ENCODE results near the gene KIF3A.

The KIF3A gene

DNA sequence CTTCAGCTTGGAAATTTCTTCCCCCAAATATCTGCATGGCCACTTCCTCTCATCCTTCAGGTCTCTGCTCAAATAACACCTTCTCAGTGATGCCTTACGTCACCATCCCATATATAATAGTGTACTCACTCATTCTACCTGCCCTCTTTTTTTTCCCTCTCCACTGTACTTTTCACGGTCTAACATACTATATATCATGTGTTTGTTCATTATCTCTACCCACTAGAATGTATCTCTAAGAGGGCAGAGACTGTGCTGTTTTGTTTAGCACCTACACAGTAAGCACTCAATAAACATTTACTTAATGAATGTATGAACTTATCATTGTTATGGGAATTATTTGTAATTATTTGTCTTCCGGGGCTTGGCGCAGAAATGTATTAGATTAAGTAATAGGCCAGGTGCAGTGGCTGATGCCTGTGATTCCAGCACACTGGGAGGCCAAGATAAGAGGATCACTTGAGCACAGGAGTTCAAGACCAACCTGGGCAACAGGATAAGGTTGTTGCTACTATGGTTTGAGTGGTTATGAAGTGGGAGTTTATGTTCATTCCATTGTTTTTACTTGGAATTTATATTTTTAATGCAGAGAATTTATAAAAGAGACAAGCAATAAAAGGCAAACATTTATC lies 85.4 kb downstream of the KIF3A start:
- no peak for ATAC-seq
- TF ChIP-seq PPARA (CRISPR knock-in tag; IDR thresholded peaks at IDR 0.05; ENCODE audit: borderline replicate concordance): no peak
- no peak for TF ChIP-seq ISL1 (CRISPR knock-in tag; IDR thresholded peaks at IDR 0.05)
- no peak for TF ChIP-seq ZNF8 (CRISPR knock-in tag; IDR thresholded peaks at IDR 0.05)
- no peak for TF ChIP-seq SNAI2 (CRISPR knock-in tag; IDR thresholded peaks at IDR 0.05)
- no peak for TF ChIP-seq ZNF70 (CRISPR knock-in tag; IDR thresholded peaks at IDR 0.05)
- no peak for TF ChIP-seq OSR1 (CRISPR knock-in tag; IDR thresholded peaks at IDR 0.05)
- TF ChIP-seq TCF4 (CRISPR knock-in tag; IDR thresholded peaks at IDR 0.05; ENCODE audit: borderline replicate concordance): no peak
- no peak for TF ChIP-seq ARNTL (CRISPR knock-in tag; IDR thresholded peaks at IDR 0.05; ENCODE audit: borderline replicate concordance, low read depth)
- TF ChIP-seq ZFP30 (CRISPR knock-in tag; IDR thresholded peaks at IDR 0.05): no peak
- no peak for TF ChIP-seq ZFP3 (CRISPR knock-in tag; IDR thresholded peaks at IDR 0.05)
- TF ChIP-seq ZC3H10 (CRISPR knock-in tag; IDR thresholded peaks at IDR 0.05): no peak
- TF ChIP-seq, protein P1, sequence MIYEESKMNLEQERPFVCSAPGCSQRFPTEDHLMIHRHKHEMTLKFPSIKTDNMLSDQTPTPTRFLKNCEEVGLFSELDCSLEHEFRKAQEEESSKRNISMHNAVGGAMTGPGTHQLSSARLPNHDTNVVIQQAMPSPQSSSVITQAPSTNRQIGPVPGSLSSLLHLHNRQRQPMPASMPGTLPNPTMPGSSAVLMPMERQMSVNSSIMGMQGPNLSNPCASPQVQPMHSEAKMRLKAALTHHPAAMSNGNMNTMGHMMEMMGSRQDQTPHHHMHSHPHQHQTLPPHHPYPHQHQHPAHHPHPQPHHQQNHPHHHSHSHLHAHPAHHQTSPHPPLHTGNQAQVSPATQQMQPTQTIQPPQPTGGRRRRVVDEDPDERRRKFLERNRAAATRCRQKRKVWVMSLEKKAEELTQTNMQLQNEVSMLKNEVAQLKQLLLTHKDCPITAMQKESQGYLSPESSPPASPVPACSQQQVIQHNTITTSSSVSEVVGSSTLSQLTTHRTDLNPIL (CRISPR knock-in tag; IDR thresholded peaks at IDR 0.05; ENCODE audit: low read depth): no peak
- no peak for TF ChIP-seq ZNF565 (CRISPR knock-in tag; conservative IDR thresholded peaks at IDR 0.05; ENCODE audit: low read depth)
- no peak for TF ChIP-seq CSDC2 (CRISPR knock-in tag; IDR thresholded peaks at IDR 0.05)
- no peak for TF ChIP-seq RARB (CRISPR knock-in tag; IDR thresholded peaks at IDR 0.05)
- TF ChIP-seq, protein P2, sequence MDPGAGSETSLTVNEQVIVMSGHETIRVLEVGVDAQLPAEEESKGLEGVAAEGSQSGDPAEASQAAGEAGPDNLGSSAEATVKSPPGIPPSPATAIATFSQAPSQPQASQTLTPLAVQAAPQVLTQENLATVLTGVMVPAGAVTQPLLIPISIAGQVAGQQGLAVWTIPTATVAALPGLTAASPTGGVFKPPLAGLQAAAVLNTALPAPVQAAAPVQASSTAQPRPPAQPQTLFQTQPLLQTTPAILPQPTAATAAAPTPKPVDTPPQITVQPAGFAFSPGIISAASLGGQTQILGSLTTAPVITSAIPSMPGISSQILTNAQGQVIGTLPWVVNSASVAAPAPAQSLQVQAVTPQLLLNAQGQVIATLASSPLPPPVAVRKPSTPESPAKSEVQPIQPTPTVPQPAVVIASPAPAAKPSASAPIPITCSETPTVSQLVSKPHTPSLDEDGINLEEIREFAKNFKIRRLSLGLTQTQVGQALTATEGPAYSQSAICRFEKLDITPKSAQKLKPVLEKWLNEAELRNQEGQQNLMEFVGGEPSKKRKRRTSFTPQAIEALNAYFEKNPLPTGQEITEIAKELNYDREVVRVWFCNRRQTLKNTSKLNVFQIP (CRISPR knock-in tag; IDR thresholded peaks at IDR 0.05; ENCODE audit: borderline replicate concordance, low read depth): no peak
- TF ChIP-seq ESRRG (CRISPR knock-in tag; IDR thresholded peaks at IDR 0.05): no peak
- TF ChIP-seq, protein P3, sequence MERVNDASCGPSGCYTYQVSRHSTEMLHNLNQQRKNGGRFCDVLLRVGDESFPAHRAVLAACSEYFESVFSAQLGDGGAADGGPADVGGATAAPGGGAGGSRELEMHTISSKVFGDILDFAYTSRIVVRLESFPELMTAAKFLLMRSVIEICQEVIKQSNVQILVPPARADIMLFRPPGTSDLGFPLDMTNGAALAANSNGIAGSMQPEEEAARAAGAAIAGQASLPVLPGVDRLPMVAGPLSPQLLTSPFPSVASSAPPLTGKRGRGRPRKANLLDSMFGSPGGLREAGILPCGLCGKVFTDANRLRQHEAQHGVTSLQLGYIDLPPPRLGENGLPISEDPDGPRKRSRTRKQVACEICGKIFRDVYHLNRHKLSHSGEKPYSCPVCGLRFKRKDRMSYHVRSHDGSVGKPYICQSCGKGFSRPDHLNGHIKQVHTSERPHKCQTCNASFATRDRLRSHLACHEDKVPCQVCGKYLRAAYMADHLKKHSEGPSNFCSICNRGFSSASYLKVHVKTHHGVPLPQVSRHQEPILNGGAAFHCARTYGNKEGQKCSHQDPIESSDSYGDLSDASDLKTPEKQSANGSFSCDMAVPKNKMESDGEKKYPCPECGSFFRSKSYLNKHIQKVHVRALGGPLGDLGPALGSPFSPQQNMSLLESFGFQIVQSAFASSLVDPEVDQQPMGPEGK (CRISPR knock-in tag; IDR thresholded peaks at IDR 0.05; ENCODE audit: borderline replicate concordance): no peak

DNA sequence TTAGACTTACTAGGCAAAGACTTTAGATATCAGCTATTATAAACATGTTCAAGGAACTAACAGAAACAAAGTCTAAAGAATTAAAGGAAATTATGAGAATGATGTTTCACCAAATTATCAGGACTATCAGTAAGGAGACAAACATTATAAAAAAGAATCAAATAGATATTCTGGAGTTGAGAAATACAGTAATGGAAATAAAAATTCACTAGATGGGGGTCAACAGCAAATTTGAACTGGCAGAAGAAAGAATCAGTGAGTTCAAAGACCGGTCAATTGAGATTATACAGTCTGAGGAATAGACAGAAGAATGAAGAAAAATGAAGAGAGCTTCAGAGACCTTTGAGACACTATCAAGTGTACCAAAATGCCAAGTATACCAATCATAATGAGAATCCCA lies 89.0 kb downstream of the KIF3A start:
- ATAC-seq: no peak
- TF ChIP-seq, protein P2 (CRISPR knock-in tag; IDR thresholded peaks at IDR 0.05; ENCODE audit: borderline replicate concordance, low read depth): no peak
- TF ChIP-seq ZNF565 (CRISPR knock-in tag; conservative IDR thresholded peaks at IDR 0.05; ENCODE audit: low read depth) (no peak), GLIS3 (CRISPR knock-in tag; IDR thresholded peaks at IDR 0.05) (no peak), RARB (CRISPR knock-in tag; IDR thresholded peaks at IDR 0.05) (no peak), ISL1 (CRISPR knock-in tag; IDR thresholded peaks at IDR 0.05) (no peak), TOX (CRISPR knock-in tag; IDR thresholded peaks at IDR 0.05; ENCODE audit: borderline replicate concordance) (no peak)
- TF ChIP-seq, protein P1 (CRISPR knock-in tag; IDR thresholded peaks at IDR 0.05; ENCODE audit: low read depth): no peak
- TF ChIP-seq, protein P3 (CRISPR knock-in tag; IDR thresholded peaks at IDR 0.05; ENCODE audit: borderline replicate concordance): no peak

DNA sequence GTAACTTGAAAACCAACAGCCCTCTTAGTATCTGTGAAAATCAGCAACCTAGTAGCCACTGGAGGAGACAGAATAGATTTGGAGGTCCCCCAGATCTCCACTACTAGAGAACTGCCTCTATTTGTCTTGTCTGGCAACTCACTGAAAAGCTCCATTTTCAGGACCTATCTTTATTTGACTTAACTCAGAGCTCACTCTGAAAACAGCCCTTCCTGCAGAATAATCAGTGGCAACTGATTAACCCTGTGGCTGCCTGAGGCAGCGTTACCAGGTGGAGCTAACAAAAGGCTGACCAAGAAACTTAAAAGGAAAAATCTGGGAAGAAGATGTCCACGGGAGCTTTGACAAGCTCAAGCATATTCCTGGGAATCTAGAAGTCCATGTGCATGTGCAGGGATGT lies 89.9 kb downstream of the KIF3A start:
- no peak for ATAC-seq
- TF ChIP-seq RARB (CRISPR knock-in tag; IDR thresholded peaks at IDR 0.05): no peak
- TF ChIP-seq TCF4 (CRISPR knock-in tag; IDR thresholded peaks at IDR 0.05; ENCODE audit: borderline replicate concordance): no peak
- TF ChIP-seq ISL1 (CRISPR knock-in tag; IDR thresholded peaks at IDR 0.05): no peak
- no peak for TF ChIP-seq GLIS3 (CRISPR knock-in tag; IDR thresholded peaks at IDR 0.05)
- no peak for TF ChIP-seq CSDC2 (CRISPR knock-in tag; IDR thresholded peaks at IDR 0.05)
- TF ChIP-seq, protein P2 (CRISPR knock-in tag; IDR thresholded peaks at IDR 0.05; ENCODE audit: borderline replicate concordance, low read depth): no peak
- no peak for TF ChIP-seq ESRRG (CRISPR knock-in tag; IDR thresholded peaks at IDR 0.05)
- TF ChIP-seq PPARA (CRISPR knock-in tag; IDR thresholded peaks at IDR 0.05; ENCODE audit: borderline replicate concordance): no peak
- TF ChIP-seq, protein P4, sequence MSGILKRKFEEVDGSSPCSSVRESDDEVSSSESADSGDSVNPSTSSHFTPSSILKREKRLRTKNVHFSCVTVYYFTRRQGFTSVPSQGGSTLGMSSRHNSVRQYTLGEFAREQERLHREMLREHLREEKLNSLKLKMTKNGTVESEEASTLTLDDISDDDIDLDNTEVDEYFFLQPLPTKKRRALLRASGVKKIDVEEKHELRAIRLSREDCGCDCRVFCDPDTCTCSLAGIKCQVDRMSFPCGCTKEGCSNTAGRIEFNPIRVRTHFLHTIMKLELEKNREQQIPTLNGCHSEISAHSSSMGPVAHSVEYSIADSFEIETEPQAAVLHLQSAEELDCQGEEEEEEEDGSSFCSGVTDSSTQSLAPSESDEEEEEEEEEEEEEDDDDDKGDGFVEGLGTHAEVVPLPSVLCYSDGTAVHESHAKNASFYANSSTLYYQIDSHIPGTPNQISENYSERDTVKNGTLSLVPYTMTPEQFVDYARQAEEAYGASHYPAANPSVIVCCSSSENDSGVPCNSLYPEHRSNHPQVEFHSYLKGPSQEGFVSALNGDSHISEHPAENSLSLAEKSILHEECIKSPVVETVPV (CRISPR knock-in tag; IDR thresholded peaks at IDR 0.05): no peak
- no peak for TF ChIP-seq ZNF70 (CRISPR knock-in tag; IDR thresholded peaks at IDR 0.05)
- no peak for TF ChIP-seq OSR1 (CRISPR knock-in tag; IDR thresholded peaks at IDR 0.05)

All from SK-N-SH treated with all-trans-retinoic acid at 6 μM for 48 hours (cell line).